Measurements from ENCODE around the gene TRMT11.

The TRMT11 gene

DNA sequence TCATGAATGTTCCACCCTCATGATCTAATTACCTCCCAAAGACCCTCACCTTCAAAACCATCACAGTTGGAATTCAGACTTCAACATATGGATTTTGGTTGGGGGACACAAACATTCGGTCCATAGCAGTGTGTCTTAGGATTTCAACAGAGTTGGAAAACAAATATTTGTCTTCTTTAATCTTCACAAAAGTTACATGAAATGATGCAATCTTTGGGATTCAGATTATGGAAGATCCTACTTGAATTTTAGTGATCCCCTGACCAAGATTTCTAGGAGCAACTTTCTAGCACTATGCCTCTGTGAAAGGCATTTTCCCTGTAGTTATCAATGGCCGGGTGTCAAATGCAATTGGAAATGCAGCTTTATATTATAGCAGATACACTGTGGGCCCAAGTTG, 86.5 kb downstream of the TRMT11 start:
- TF ChIP-seq, protein P1, sequence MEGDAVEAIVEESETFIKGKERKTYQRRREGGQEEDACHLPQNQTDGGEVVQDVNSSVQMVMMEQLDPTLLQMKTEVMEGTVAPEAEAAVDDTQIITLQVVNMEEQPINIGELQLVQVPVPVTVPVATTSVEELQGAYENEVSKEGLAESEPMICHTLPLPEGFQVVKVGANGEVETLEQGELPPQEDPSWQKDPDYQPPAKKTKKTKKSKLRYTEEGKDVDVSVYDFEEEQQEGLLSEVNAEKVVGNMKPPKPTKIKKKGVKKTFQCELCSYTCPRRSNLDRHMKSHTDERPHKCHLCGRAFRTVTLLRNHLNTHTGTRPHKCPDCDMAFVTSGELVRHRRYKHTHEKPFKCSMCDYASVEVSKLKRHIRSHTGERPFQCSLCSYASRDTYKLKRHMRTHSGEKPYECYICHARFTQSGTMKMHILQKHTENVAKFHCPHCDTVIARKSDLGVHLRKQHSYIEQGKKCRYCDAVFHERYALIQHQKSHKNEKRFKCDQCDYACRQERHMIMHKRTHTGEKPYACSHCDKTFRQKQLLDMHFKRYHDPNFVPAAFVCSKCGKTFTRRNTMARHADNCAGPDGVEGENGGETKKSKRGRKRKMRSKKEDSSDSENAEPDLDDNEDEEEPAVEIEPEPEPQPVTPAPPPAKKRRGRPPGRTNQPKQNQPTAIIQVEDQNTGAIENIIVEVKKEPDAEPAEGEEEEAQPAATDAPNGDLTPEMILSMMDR (IDR thresholded peaks at IDR 0.05; ENCODE audit: low read depth, low read length, missing control alignments), result no peak
- H3K36me3 ChIP-seq (replicated peaks), result no peaks in the 10 kb centered on the region
- in situ Hi-C loops (cut with HindIII; ENCODE audit: low pct_ligation_motif_present, low sequenced_read_pairs), result no loop called here
- no peak overlapping the region for H3K4me3 ChIP-seq (ENCODE audit: low read depth, low read length)
- DNase-seq, result no peak
- no peaks in the 10 kb centered on the region for H3K27me3 ChIP-seq (replicated peaks)
- H3K27ac ChIP-seq, result no peak overlapping the region

DNA sequence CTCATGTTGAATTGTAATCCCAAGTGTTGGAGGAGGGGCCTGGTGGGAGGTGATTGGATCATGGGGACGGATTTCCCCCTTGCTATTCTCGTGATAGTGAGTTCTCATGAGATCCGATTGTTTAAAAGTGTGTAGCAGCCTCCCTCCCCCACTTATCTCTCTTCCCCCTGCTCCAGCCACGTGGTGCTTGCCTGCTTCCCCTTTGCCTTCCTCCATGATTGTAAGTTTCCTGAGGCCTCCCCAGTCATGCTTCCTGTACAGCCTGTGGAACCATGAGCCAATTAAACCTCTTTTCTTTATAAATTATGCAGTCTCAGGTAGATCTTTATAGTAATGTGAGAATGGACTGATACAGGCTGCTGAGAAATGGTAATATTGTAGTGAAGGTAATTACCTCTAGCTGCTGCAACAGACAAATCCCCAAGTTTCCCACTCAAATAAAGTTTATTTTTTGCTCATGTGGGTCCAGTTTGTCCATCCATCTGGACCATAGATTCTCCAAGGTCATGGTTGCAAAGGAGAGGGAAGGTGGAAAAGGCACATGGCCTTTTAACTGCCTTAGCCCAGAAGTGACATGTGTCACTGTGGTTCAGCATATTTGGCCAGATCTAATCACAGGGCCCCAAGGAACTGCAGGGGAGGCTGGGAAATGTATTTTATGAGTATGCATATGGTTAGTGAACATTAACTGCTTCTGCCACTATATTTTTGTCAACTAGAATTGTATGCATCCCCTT, 89.2 kb downstream of the TRMT11 start:
- H3K36me3 ChIP-seq (replicated peaks), result no peaks in the 10 kb centered on the region
- no peak overlapping the region for H3K4me3 ChIP-seq (ENCODE audit: low read depth, low read length)
- DNase-seq, result no peak
- no peaks in the 10 kb centered on the region for H3K27me3 ChIP-seq (replicated peaks)
- TF ChIP-seq, protein P1 (IDR thresholded peaks at IDR 0.05; ENCODE audit: low read depth, low read length, missing control alignments), result no peak
- in situ Hi-C loops (cut with HindIII; ENCODE audit: low pct_ligation_motif_present, low sequenced_read_pairs), result no loop called here
- no peak overlapping the region for H3K27ac ChIP-seq

DNA sequence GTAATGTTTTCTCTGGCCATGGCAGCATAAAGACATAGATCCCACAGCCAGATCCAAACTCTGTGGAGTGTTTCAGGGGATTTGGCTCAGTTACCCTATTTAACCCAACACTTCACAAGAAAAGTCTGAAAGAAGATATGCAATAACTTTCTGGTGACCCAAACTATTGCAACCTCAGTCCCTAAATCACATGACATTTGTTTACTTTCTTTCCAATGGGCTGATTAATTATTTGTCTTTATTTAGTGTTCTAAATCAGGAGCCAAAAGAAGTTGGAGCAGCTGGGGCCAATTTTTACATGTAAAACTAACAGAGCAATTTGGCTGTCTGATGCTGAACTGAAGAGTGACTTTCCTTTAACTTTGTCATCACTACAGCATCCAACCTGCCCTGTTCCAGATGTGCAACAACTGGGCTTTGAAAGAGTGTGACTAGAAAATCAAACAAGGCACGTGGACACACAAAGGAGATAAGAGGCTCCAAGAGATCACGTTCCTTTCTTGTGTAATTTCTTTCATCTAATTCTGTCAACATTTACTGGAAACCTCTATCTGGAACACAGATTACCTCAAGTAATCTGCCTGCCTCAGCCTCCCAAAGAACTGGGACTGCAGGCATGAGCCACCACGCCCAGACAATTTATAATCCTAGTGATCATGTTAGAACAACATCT, 90.8 kb downstream of the TRMT11 start:
- H3K27ac ChIP-seq, result no peak overlapping the region
- no peaks in the 10 kb centered on the region for H3K36me3 ChIP-seq (replicated peaks)
- in situ Hi-C loops (cut with HindIII; ENCODE audit: low pct_ligation_motif_present, low sequenced_read_pairs), result no loop called here
- no peak overlapping the region for H3K4me3 ChIP-seq (ENCODE audit: low read depth, low read length)
- TF ChIP-seq, protein P1 (IDR thresholded peaks at IDR 0.05; ENCODE audit: low read depth, low read length, missing control alignments), result no peak
- H3K27me3 ChIP-seq (replicated peaks), result no peaks in the 10 kb centered on the region
- no peak for DNase-seq

DNA sequence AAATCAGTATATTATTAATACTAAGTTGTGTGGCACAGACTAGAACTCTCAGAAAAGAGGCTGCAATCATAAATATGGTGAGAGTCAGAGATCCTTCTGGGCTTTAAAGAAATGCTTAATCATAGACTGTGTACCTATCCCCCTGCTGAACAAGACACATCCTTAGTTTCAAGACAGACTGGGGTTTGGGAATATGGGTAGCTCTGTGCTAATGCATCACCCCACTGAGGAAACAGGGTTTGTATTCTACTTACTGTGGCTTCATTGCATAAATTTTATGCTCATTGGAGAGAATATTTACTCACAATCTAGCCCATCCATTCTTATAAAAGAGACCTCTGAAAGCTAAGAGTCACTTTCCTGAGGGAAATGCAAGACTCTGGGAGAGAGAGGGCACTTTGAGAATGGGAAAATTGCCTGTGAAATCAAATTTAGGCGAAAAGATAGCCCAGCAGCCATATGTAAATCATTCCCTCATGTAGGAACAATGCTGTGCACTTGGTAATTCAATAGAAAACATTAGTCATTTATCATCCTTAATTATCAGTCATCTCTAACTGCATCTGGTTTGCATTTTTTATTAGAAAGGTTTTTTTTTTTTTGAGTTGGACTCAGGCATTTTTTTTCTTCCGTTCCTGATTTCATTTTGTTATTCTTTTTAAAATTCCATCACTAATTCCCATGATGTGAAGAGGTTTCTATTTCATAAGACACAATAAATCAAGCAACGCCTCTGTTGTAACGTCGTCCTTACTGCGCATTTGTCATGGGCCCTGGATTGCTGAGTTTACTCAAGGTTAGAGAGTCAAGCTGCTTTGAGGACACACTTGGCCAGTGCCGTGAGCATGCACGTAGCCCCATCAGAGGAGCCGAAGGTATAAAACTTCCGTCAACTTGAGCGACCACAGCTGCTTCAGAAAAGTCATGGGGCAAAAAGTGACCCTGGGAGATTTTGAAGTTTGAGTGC, 91.8 kb downstream of the TRMT11 start:
- in situ Hi-C loops (cut with HindIII; ENCODE audit: low pct_ligation_motif_present, low sequenced_read_pairs), result no loop called here
- TF ChIP-seq, protein P1 (IDR thresholded peaks at IDR 0.05; ENCODE audit: low read depth, low read length, missing control alignments), result no peak
- no peak overlapping the region for H3K27ac ChIP-seq
- H3K27me3 ChIP-seq (replicated peaks), result no peaks in the 10 kb centered on the region
- H3K36me3 ChIP-seq (replicated peaks), result no peaks in the 10 kb centered on the region
- DNase-seq, result no peak
- H3K4me3 ChIP-seq (ENCODE audit: low read depth, low read length), result no peak overlapping the region

DNA sequence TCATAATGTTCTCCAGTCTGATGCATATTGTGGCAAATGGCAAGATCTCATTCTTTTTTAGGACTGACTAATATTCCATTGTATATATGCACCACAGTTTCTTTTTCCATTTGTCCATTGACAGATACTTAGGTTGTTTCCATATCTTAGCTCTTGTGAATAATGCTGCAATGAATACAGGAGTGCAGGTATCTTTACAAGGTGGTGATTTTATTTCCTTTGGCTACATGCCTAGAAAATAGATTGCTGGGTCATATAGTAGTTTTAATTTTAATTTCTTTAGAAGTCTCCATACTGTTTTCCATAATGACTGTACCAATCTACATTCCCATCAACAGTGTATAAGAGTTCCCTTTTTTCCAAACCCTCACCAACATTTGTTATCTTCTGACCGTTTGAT, 97.5 kb downstream of the TRMT11 start:
- in situ Hi-C loops (cut with HindIII; ENCODE audit: low pct_ligation_motif_present, low sequenced_read_pairs), result no loop called here

More for the DNA sequence above, 97.5 kb downstream of the TRMT11 start:
- TF ChIP-seq, protein P1 (IDR thresholded peaks at IDR 0.05; ENCODE audit: low read depth, low read length, missing control alignments), result no peak
- DNase-seq, result no peak
- Histone ChIP-seq H3K27me3 (replicated peaks) (no peaks in the 10 kb centered on the region), H3K27ac (no peak overlapping the region), H3K36me3 (replicated peaks) (no peaks in the 10 kb centered on the region), H3K4me3 (ENCODE audit: low read depth, low read length) (no peak overlapping the region)
